ENCODE data around the gene TMEM52. TPM values are rescaled to one million over a fixed set of nuclear protein-coding genes. Genes with fewer than 3 reads are reported as not detected.

Gene TMEM52
- total RNA-seq, 2 donors from 2014 or later: 7.8 to 43.3 TPM

DNA sequence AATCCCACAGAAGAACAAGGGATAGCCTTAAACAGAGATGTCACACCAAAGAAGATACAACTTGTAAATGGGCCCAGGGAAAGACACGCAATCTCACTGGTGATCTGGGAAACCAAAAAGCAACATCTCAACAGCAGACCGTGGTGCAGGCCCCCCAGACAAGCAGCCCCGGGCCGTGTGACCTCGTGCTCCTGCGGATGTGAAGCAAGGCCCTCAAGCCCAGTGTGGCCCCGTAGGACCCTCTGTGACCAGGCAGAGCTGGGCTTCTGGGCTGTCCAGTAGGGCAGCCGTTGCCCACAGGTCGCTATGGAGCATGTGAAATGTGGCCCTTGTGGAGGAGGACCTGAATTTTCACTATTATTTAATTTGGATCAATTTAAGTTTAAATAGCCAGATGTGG, 34.9 kb upstream of the TMEM52 start:
- Histone ChIP-seq H3K27ac (no peak overlapping the region), H3K4me3 (no peak overlapping the region), H3K9me3 (no peaks in the 10 kb centered on the region), H3K4me1 (replicated peaks) (no peaks in the 10 kb centered on the region), H3K27me3 (replicated peaks; ENCODE audit: insufficient read depth) (no peaks in the 10 kb centered on the region), H3K36me3 (no peaks in the 10 kb centered on the region)
- intact Hi-C loops (cut with DNase I): no loop called here
- TF ChIP-seq POLR2AphosphoS5 (IDR thresholded peaks at IDR 0.05) (no peak), POLR2A (IDR thresholded peaks at IDR 0.05) (no peak)
- TF ChIP-seq, protein P1, sequence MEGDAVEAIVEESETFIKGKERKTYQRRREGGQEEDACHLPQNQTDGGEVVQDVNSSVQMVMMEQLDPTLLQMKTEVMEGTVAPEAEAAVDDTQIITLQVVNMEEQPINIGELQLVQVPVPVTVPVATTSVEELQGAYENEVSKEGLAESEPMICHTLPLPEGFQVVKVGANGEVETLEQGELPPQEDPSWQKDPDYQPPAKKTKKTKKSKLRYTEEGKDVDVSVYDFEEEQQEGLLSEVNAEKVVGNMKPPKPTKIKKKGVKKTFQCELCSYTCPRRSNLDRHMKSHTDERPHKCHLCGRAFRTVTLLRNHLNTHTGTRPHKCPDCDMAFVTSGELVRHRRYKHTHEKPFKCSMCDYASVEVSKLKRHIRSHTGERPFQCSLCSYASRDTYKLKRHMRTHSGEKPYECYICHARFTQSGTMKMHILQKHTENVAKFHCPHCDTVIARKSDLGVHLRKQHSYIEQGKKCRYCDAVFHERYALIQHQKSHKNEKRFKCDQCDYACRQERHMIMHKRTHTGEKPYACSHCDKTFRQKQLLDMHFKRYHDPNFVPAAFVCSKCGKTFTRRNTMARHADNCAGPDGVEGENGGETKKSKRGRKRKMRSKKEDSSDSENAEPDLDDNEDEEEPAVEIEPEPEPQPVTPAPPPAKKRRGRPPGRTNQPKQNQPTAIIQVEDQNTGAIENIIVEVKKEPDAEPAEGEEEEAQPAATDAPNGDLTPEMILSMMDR (IDR thresholded peaks at IDR 0.05): no peak
- WGBS: 83% methylated on average over 9 of the region's 9 CpGs
- DNase-seq (ENCODE audit: low spot score): no peak

DNA sequence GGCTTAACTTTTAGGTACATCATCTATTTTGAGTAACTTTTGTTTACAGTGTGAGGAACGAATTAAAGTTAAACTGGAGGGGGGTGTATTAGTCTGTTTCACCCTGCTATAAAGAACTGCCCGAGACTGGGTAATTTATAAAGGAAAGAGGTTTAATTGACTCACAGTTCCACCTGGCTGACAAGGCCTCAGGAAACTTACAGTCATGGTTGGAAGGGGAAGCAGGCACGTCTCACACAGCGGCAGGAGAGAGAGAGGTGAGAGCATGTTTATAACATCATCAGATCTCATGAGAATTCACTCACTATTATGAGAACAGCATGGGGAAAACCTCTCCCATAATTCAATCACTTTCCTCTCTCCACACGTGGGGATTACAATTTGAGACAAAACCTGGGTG, 31.9 kb upstream of the TMEM52 start:
- TF ChIP-seq POLR2A (IDR thresholded peaks at IDR 0.05): no peak
- TF ChIP-seq, protein P1 (IDR thresholded peaks at IDR 0.05): no peak
- no peak for TF ChIP-seq POLR2AphosphoS5 (IDR thresholded peaks at IDR 0.05)
- WGBS: 76% methylated on average over 5 of the region's 5 CpGs
- no peaks in the 10 kb centered on the region for H3K27me3 ChIP-seq (replicated peaks; ENCODE audit: insufficient read depth)
- no peak overlapping the region for H3K27ac ChIP-seq
- no peaks in the 10 kb centered on the region for H3K4me1 ChIP-seq (replicated peaks)
- H3K9me3 ChIP-seq: no peaks in the 10 kb centered on the region
- no peak overlapping the region for H3K4me3 ChIP-seq
- DNase-seq (ENCODE audit: low spot score): no peak
- intact Hi-C loops (cut with DNase I): no loop called here
- no peaks in the 10 kb centered on the region for H3K36me3 ChIP-seq

DNA sequence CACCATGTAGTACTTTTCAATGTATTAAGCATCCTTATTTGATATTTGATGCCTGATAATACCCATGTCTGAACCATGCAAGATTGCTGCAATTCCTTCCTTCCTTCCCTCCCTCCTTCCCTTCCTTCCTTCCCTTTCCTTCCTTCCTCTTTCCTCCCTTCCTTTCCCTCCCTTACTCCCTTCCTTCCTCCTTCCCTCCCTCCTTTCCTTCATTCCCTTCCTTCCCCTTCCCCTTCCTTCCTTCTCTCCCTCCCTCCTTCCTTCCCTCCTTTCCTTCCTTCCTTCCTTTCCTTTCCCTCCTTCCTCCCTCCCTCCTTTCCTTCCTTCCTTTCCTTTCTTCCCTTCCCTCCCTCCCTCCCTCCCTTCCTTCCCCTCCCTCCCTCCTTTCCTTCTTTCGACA, 29.7 kb upstream of the TMEM52 start:
- WGBS: 64% methylated on average over 1 of the region's 1 CpG
- no peak for DNase-seq (ENCODE audit: low spot score)
- intact Hi-C loops (cut with DNase I): no loop called here

DNA sequence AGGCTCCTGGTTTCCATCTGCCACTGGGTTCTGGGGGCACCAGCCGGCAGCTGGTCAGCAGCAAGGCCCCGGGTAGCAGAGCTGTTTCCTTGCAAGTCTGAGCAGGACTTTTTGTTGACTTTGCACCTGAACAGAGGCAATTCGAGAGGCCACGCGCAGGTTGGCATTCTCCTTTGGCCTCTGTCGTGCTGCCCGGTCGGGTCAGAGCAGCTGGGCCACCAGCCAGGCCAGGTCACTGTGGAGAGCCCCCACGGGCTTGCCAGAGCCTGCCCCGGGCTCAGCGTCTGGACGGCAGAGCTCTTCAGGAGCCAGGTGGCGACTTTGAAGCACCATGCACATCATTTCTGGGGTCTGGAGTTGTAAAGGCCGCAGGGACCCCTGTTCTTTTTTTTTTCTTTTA, 28.4 kb upstream of the TMEM52 start:
- no peaks in the 10 kb centered on the region for H3K27me3 ChIP-seq (replicated peaks; ENCODE audit: insufficient read depth)
- WGBS: 61% methylated on average over 11 of the region's 14 CpGs

More for the DNA sequence above, 29.7 kb upstream of the TMEM52 start:
- no peak for TF ChIP-seq POLR2A (IDR thresholded peaks at IDR 0.05)
- TF ChIP-seq, protein P1 (IDR thresholded peaks at IDR 0.05): no peak
- no peak for TF ChIP-seq POLR2AphosphoS5 (IDR thresholded peaks at IDR 0.05)
- no peaks in the 10 kb centered on the region for H3K27me3 ChIP-seq (replicated peaks; ENCODE audit: insufficient read depth)
- H3K4me3 ChIP-seq: no peak overlapping the region
- no peaks in the 10 kb centered on the region for H3K9me3 ChIP-seq
- no peaks in the 10 kb centered on the region for H3K36me3 ChIP-seq
- no peaks in the 10 kb centered on the region for H3K4me1 ChIP-seq (replicated peaks)
- no peak overlapping the region for H3K27ac ChIP-seq

DNA sequence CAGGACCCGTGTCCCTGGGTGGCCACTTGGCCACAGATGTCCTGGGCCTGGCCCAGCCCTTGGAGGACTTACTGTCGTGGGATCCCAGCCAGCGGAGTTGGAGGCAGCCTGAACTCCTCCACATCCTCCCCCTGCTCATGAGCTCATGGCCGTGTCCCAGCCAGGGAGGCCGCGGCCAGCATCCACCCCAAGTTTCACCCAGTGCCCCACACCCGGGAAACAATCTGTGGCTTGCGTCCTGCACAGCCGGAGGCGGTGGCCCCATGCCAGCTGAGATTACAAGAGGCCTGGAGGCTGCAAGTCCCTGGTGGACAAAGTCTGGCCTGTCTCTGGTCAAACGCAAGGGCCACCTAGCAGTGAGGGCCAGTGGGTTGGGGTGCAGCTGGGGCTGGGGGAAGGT, 27.5 kb upstream of the TMEM52 start:
- WGBS: 30% methylated on average over 11 of the region's 11 CpGs
- no peak for DNase-seq (ENCODE audit: low spot score)
- no peaks in the 10 kb centered on the region for H3K27me3 ChIP-seq (replicated peaks; ENCODE audit: insufficient read depth)
- intact Hi-C loops (cut with DNase I): no loop called here
- TF ChIP-seq POLR2A (IDR thresholded peaks at IDR 0.05) (no peak), POLR2AphosphoS5 (IDR thresholded peaks at IDR 0.05) (no peak)
- TF ChIP-seq, protein P1 (IDR thresholded peaks at IDR 0.05): no peak
- H3K4me1 ChIP-seq (replicated peaks): no peaks in the 10 kb centered on the region
- H3K27ac ChIP-seq: no peak overlapping the region
- no peaks in the 10 kb centered on the region for H3K9me3 ChIP-seq
- no peaks in the 10 kb centered on the region for H3K36me3 ChIP-seq
- no peak overlapping the region for H3K4me3 ChIP-seq

More for the DNA sequence above, 28.4 kb upstream of the TMEM52 start:
- H3K9me3 ChIP-seq: no peaks in the 10 kb centered on the region
- no peak for DNase-seq (ENCODE audit: low spot score)
- intact Hi-C loops (cut with DNase I): no loop called here
- H3K4me1 ChIP-seq (replicated peaks): no peaks in the 10 kb centered on the region
- H3K4me3 ChIP-seq: no peak overlapping the region
- TF ChIP-seq, protein P1 (IDR thresholded peaks at IDR 0.05): no peak
- TF ChIP-seq POLR2AphosphoS5 (IDR thresholded peaks at IDR 0.05) (no peak), POLR2A (IDR thresholded peaks at IDR 0.05) (no peak)
- H3K36me3 ChIP-seq: no peaks in the 10 kb centered on the region
- H3K27ac ChIP-seq: no peak overlapping the region

Data from prostate gland (tissue), 2 donors.